CD4-positive, CD25-positive, alpha-beta regulatory T cell (primary cell): Measurements from ENCODE around the gene ATM. TPM values are rescaled to one million over a fixed set of nuclear protein-coding genes. Genes with fewer than 3 reads are reported as not detected.
A peak's percentile ranks its signal among the peaks of the same experiment; 100 is the strongest.

ENCODE experiments used
- ATAC-seq, 2 donors: fragments of 150-1000 bp; cut with Tn5 transposase; one replicate each; pipeline ENCODE4 v1.10.0; 2021; ENCODE audit warnings: low read depth in 2 of 2, moderate number of reproducible peaks in 2 of 2, moderate library complexity in 1 of 2
- DNase-seq, 3 donors: peaks; one replicate each; pipeline versions ENCODE4 v3.0.0 to v3.0.0-alpha.2; 2012 to 2022; ENCODE audit warnings: mixed read lengths in 1 of 3
- H3K27ac ChIP-seq: one replicate; pipeline ENCODE4 v1.7.0; 2013; ENCODE audit warnings: mild to moderate bottlenecking, low read length; ENCODE audit not compliant: insufficient read depth, poor library complexity, severe bottlenecking
- H3K27me3 ChIP-seq: one replicate; pipeline ENCODE4 v1.7.0; 2013; ENCODE audit warnings: low read length; ENCODE audit not compliant: control insufficient read depth, insufficient read depth
- H3K36me3 ChIP-seq: one replicate; pipeline ENCODE4 v1.7.0; 2013; ENCODE audit warnings: mild to moderate bottlenecking, low read length, moderate library complexity; ENCODE audit not compliant: control insufficient read depth, insufficient read depth
- H3K4me1 ChIP-seq: 2 replicates; pipeline ENCODE4 v1.7.0; 2013; ENCODE audit warnings: mild to moderate bottlenecking, low read length; ENCODE audit not compliant: insufficient read depth, control insufficient read depth, poor library complexity, severe bottlenecking
- H3K4me3 ChIP-seq: one replicate; pipeline ENCODE4 v1.7.0; 2013; ENCODE audit warnings: low read depth, mild to moderate bottlenecking, low read length, moderate library complexity
- H3K9me3 ChIP-seq, 2 experiments: 1 replicate in 1 of 2; 2 replicates in 1 of 2; pipeline ENCODE4 v1.7.0; 2013; ENCODE audit warnings: low read length in 2 of 2, mild to moderate bottlenecking in 1 of 2, moderate library complexity in 1 of 2; ENCODE audit not compliant: control insufficient read depth in 2 of 2
- H3K27ac Mint-ChIP-seq, 3 donors: one replicate each; pipeline ENCODE4 v1.8.0; 2020 to 2022; ENCODE audit warnings: mild to moderate bottlenecking in 3 of 3, mixed read lengths in 3 of 3, moderate library complexity in 2 of 3
- H3K27me3 Mint-ChIP-seq: one replicate; pipeline ENCODE4 v1.8.0; 2022; ENCODE audit warnings: mild to moderate bottlenecking, mixed read lengths
- H3K36me3 Mint-ChIP-seq: one replicate; pipeline ENCODE4 v1.8.0; 2020; ENCODE audit warnings: mixed read lengths
- H3K4me1 Mint-ChIP-seq, 4 donors: one replicate each; pipeline ENCODE4 v1.8.0; 2020 to 2022; ENCODE audit warnings: mixed read lengths in 4 of 4, mild to moderate bottlenecking in 1 of 4
- H3K4me3 Mint-ChIP-seq, 4 donors: one replicate each; pipeline ENCODE4 v1.8.0; 2020 to 2022; ENCODE audit warnings: mild to moderate bottlenecking in 4 of 4, mixed read lengths in 4 of 4, moderate library complexity in 3 of 4
- H3K9me3 Mint-ChIP-seq, 7 donors: one replicate each; pipeline ENCODE4 v1.8.0; 2020 to 2022; ENCODE audit warnings: mixed read lengths in 7 of 7, mild to moderate bottlenecking in 3 of 7, moderate library complexity in 2 of 7
- polyA plus RNA-seq, 4 donors: library from polyadenylated mRNA; unstranded; fragments of 300-500 nt; fragmentation: Illumina TruSeq; gene quantifications; one replicate each; pipeline ENCODE4 v1.2.3, GENCODE V29; 2021
- total RNA-seq: library from RNA; stranded (reverse); gene quantifications from one replicate; pipeline ENCODE4 v1.2.3, GENCODE V29; 2022

The ATM gene
- total and polyA plus RNA-seq, 5 donors from 2014 or later, result 30.4 to 194 (median 51.8) TPM

DNA sequence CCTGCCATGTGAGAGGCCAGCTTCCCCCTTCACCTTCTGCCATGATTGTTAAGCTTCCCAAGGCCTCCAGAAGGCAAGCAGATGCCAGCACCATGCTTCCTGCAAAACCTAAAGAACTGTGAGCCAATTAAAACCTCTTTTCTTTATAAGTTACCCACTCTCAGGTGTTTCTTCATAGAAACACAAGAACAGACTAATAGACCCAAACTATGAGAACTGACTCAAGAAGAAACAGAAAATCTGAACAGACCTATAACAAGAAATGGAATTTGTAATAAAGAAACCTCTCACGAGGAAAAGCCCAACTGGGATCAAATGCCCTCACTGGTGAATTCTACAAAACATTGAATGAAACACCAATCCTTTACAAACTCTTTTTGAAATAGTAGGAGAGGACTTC, 12.4 kb upstream of the ATM start:
- Histone ChIP-seq H3K4me1 (peaks cover under 1% of the 10 kb centered on the region), H3K27ac (no peak overlapping the region), H3K4me3 (no peak overlapping the region), H3K9me3 (peaks cover 0 to 12% of the 10 kb centered on the region in 2 experiments), H3K27me3 (no peaks in the 10 kb centered on the region), H3K36me3 (peaks cover 67% of the 10 kb centered on the region)
- DNase-seq, result no peak
- ATAC-seq, result no peak
- H3K4me1 Mint-ChIP-seq, result peaks cover 14 to 69% (median 43%) of the 10 kb centered on the region in 4 donors
- H3K9me3 Mint-ChIP-seq, result peaks cover 0 to 6% (median 2%) of the 10 kb centered on the region in 7 donors
- peaks cover 59% of the 10 kb centered on the region for H3K36me3 Mint-ChIP-seq
- no peak overlapping the region for H3K4me3 Mint-ChIP-seq
- H3K27me3 Mint-ChIP-seq, result no peaks in the 10 kb centered on the region
- H3K27ac Mint-ChIP-seq, result peak overlapping the region in 1 of 3 donors; percentile 38

DNA sequence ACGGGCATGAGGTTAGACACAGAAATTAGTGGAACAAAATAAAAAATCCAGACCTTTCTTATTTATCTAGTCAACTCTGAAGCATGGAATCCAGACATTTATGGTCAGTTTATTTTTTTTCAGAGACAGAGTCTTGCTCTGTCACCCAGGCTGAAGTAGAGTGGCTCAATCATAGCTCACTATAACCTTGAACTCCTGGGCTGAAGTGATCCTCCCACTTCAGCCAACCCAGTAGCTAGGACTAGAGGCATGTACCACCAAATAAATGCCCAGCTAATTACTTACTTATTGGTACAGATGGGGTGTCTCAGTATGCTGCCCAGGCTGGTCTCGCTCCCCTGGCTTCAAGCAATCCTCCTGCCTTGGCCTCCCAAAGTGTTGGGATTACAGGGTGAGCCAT, 9.1 kb upstream of the ATM start:
- H3K36me3 Mint-ChIP-seq, result peaks cover 40% of the 10 kb centered on the region
- no peaks in the 10 kb centered on the region for H3K9me3 ChIP-seq
- no peak overlapping the region for H3K4me3 ChIP-seq
- H3K4me3 Mint-ChIP-seq, result peak overlapping the region in 1 of 4 donors; percentile 38
- ATAC-seq (no peak), DNase-seq (no peak)
- no peak overlapping the region for H3K27ac ChIP-seq
- peak overlapping the region in 1 of 3 donors; percentile 49 for H3K27ac Mint-ChIP-seq
- no peaks in the 10 kb centered on the region for H3K27me3 Mint-ChIP-seq
- peaks cover 0 to 6% (median 0%) of the 10 kb centered on the region in 7 donors for H3K9me3 Mint-ChIP-seq
- peaks cover 34% of the 10 kb centered on the region for H3K36me3 ChIP-seq
- H3K4me1 ChIP-seq, result peaks cover 30% of the 10 kb centered on the region
- peaks cover 39 to 86% (median 65%) of the 10 kb centered on the region in 4 donors for H3K4me1 Mint-ChIP-seq
- H3K27me3 ChIP-seq, result no peaks in the 10 kb centered on the region

DNA sequence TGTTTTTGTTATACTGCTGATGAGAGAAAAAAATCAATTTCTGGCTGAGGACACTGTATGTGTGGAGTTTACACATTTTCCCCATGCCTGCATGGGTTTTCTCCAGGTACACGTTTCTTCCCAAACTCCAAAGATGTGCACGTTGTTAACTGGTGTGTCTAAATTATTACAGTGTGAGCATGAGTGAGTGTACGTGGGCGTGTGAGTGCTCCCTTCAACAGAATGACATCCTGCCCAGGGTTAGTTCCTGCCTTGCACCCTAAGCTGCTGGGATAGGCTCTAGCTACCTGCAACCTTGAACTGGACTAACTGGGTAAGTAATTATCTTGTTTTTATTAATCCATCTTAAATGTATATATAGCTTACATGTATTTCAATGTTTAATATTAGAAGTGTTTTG, 5.9 kb upstream of the ATM start:
- no peaks in the 10 kb centered on the region for H3K27me3 Mint-ChIP-seq
- no peaks in the 10 kb centered on the region for H3K9me3 ChIP-seq
- peak in 2 of 3 donors; percentile 16 to 44 for DNase-seq
- peak overlapping the region in 3 of 4 donors; percentile 46 to 65 (median 50) for H3K4me3 Mint-ChIP-seq
- peaks cover 48 to 86% (median 71%) of the 10 kb centered on the region in 4 donors for H3K4me1 Mint-ChIP-seq
- no peaks in the 10 kb centered on the region for H3K9me3 Mint-ChIP-seq
- peaks cover 17% of the 10 kb centered on the region for H3K36me3 ChIP-seq
- no peaks in the 10 kb centered on the region for H3K27me3 ChIP-seq
- peak overlapping the region; percentile 43 for H3K4me3 ChIP-seq
- ATAC-seq, result peak; percentile 60 to 69
- H3K27ac Mint-ChIP-seq, result peak overlapping the region; percentile 11 to 78 (median 54)
- peaks cover 54% of the 10 kb centered on the region for H3K4me1 ChIP-seq
- H3K36me3 Mint-ChIP-seq, result peaks cover 21% of the 10 kb centered on the region
- H3K27ac ChIP-seq, result no peak overlapping the region

DNA sequence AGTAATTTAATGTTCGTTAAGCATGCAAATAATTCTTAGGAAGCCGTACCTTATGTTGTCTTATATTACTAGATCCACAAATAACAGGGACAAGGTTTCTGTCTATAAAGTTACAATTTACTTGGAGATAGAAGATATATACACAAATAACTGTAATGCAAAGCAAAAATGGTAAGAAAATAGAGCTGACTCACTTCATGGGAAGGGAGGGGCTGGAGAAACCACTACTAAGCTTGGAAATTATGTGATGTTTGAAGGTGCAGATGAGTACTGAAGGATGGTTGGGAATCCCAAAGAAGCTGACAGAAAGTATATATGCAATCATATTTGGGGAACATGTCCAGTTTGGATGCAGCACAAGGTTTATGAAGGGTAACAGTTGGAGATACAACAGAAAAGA, 4.4 kb upstream of the ATM start:
- Mint-ChIP-seq H3K36me3 (peaks cover 12% of the 10 kb centered on the region), H3K27ac (peak overlapping the region in 1 of 3 donors; percentile 77)

DNA sequence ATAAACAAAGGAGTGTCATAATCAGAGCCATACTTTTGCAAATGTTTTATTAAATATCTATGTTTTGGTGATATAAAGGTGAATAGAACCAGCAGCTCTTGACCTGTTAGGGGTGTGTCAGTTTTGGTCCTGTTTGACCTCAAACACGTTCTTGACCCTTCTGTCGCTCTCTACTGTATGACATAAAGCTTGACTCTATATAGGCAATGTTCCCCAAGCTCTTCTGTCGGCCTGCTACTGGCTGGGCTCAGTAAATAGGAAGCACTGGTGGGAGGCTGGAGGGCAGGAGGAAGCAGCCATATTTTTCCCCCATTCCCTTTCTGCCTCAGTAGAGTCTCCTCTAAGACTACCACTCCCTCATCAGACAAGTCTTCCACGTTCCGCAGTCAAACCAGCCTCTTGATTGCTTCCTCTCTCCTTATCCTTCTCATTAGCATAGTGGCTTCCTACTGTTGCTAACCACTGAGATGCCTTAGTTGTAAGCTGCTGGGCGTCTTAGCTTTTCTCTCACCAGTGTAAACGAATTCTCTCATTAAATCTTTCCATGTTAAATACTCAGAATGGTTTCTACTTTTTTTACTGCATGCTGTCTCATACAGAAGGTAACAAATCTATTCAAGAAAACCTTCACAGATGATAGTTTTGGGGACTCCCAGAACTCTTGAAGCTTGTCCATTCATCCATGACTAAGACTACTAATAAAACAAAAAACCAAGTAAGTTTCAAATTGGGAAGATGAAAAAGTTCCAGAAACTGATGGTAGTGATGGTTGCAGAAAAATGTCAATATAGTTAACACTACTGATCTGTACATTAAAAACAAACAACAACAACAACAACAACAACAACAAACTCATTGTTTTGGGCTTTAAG, 3.7 kb upstream of the ATM start:
- Mint-ChIP-seq H3K4me3 (peak overlapping the region; percentile 61 to 81 (median 76)), H3K9me3 (no peaks in the 10 kb centered on the region), H3K27ac (peak overlapping the region; percentile 37 to 87 (median 77)), H3K27me3 (no peaks in the 10 kb centered on the region), H3K36me3 (peaks cover 5% of the 10 kb centered on the region), H3K4me1 (peaks cover 46 to 71% (median 57%) of the 10 kb centered on the region in 4 donors)
- ATAC-seq (no peak), DNase-seq (no peak)
- Histone ChIP-seq H3K36me3 (peaks cover 6% of the 10 kb centered on the region), H3K27me3 (no peaks in the 10 kb centered on the region), H3K4me3 (peak overlapping the region; percentile 99), H3K27ac (peak overlapping the region; percentile 47), H3K4me1 (peaks cover 63% of the 10 kb centered on the region), H3K9me3 (no peaks in the 10 kb centered on the region)

More for the DNA sequence above, 4.4 kb upstream of the ATM start:
- peak overlapping the region; percentile 25 for H3K27ac ChIP-seq
- H3K4me1 ChIP-seq, result peaks cover 56% of the 10 kb centered on the region
- no peak for ATAC-seq
- H3K4me3 ChIP-seq, result peak overlapping the region; percentile 99
- Mint-ChIP-seq H3K27me3 (no peaks in the 10 kb centered on the region), H3K4me1 (peaks cover 48 to 78% (median 63%) of the 10 kb centered on the region in 4 donors), H3K9me3 (no peaks in the 10 kb centered on the region), H3K4me3 (peak overlapping the region; percentile 51 to 81 (median 64))
- H3K27me3 ChIP-seq, result no peaks in the 10 kb centered on the region
- DNase-seq, result no peak
- peaks cover 11% of the 10 kb centered on the region for H3K36me3 ChIP-seq
- H3K9me3 ChIP-seq, result no peaks in the 10 kb centered on the region

DNA sequence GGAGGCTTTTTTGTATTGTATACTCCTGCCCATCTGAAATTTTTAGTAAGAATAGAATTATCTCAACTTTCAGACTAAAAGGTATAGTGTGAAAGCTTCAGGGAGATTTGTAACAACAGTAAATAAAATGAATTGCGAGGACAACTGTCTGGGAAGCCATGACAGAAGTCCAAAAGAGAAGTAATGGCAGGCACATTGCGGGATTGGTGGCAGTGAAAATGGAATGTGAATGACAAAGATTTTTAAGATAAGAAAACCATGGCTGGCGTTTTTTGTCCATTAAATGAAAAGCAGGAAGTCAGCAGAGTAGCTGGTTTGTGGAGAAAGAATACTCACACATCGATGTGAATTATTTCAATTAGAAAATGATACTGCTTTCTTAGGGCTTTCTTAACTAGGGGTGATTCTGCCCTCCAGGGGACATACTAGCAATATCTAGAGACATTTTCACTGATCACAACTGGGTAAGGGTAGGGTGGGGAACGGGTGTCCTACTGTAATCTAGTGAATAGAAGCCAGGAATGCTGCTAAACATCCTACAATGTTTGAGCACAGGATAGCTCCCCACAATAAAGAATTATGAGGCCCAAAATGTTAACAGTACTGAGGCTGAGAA, 2.0 kb upstream of the ATM start:
- Histone ChIP-seq H3K27ac (peak overlapping the region; percentile 99), H3K4me1 (peaks cover 68% of the 10 kb centered on the region), H3K36me3 (peaks cover 4% of the 10 kb centered on the region), H3K27me3 (no peaks in the 10 kb centered on the region), H3K9me3 (no peaks in the 10 kb centered on the region), H3K4me3 (peak overlapping the region; percentile 99)
- Mint-ChIP-seq H3K4me3 (no peak overlapping the region), H3K9me3 (no peaks in the 10 kb centered on the region), H3K27me3 (no peaks in the 10 kb centered on the region), H3K36me3 (peaks cover 3% of the 10 kb centered on the region), H3K27ac (peak overlapping the region in 1 of 3 donors; percentile 33), H3K4me1 (peaks cover 42 to 66% (median 55%) of the 10 kb centered on the region in 4 donors)
- ATAC-seq, result no peak
- peak in 1 of 3 donors; percentile 46 for DNase-seq

DNA sequence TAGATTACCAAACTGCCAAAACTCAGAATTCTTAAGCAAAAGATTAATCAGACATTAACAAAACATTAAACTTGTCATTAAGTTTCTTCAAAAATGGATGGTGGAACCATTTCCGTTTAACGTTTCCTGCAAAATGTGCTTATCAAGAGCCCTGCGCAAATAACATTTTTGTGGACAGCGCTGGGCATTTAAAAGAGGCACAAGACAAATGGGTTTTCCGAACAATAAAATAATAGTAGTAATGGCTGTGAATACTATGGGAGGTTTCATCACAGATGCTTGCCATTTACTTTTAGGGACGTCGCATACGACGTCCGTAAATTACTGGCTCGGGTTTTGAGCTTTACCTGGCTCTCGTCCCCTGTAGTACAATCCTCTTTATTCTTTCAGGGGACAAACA, 1.5 kb upstream of the ATM start:
- peaks cover 4% of the 10 kb centered on the region for H3K36me3 ChIP-seq
- H3K4me1 ChIP-seq, result peaks cover 69% of the 10 kb centered on the region
- Mint-ChIP-seq H3K27ac (no peak overlapping the region), H3K9me3 (no peaks in the 10 kb centered on the region), H3K27me3 (no peaks in the 10 kb centered on the region), H3K4me1 (peaks cover 36 to 65% (median 53%) of the 10 kb centered on the region in 4 donors), H3K4me3 (no peak overlapping the region), H3K36me3 (peaks cover 7% of the 10 kb centered on the region)
- H3K27ac ChIP-seq, result peak overlapping the region; percentile 99
- H3K27me3 ChIP-seq, result no peaks in the 10 kb centered on the region
- H3K4me3 ChIP-seq, result peak overlapping the region; percentile 99
- DNase-seq, result peak in 2 of 3 donors; percentile 19 to 56
- no peak for ATAC-seq
- no peaks in the 10 kb centered on the region for H3K9me3 ChIP-seq
